ENCODE data around the gene ZNF133.

DNA sequence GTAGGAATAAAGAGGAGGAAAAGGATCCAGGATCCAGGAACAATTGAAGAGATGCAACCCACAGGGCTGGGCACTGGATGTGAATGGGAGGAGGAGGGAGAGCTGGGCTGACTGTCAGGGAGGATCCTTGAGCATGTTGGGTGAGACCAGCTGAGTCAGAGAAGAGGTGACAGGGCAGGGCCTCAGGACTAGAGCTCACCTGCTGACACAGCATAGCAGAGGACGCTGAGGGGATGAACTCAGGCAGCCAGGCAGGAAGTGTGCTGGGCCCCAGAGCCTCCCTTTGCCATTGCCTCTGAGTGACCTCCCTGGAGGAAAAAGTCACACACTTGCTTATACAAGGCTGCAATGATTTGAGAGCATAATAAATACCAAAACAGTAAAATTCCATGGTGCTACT lies 72.3 kb downstream of the ZNF133 start:
- TF ChIP-seq, protein P1, sequence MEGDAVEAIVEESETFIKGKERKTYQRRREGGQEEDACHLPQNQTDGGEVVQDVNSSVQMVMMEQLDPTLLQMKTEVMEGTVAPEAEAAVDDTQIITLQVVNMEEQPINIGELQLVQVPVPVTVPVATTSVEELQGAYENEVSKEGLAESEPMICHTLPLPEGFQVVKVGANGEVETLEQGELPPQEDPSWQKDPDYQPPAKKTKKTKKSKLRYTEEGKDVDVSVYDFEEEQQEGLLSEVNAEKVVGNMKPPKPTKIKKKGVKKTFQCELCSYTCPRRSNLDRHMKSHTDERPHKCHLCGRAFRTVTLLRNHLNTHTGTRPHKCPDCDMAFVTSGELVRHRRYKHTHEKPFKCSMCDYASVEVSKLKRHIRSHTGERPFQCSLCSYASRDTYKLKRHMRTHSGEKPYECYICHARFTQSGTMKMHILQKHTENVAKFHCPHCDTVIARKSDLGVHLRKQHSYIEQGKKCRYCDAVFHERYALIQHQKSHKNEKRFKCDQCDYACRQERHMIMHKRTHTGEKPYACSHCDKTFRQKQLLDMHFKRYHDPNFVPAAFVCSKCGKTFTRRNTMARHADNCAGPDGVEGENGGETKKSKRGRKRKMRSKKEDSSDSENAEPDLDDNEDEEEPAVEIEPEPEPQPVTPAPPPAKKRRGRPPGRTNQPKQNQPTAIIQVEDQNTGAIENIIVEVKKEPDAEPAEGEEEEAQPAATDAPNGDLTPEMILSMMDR (conservative IDR thresholded peaks at IDR 0.05; ENCODE audit: low read length) = no peak
- no peak for TF ChIP-seq EZH2phosphoT487 (IDR thresholded peaks at IDR 0.05; ENCODE audit: borderline replicate concordance)
